GM12872 (cell line): ENCODE data around the gene GCDH.

ENCODE experiments used
- TF ChIP-seq, protein P1 (sequence below): IDR thresholded peaks from 3 replicates; pipeline ENCODE4 v1.5.1; 2011; ENCODE audit warnings: low read depth, mild to moderate bottlenecking, low read length, moderate library complexity; ENCODE audit not compliant: insufficient read depth

GCDH gene

DNA sequence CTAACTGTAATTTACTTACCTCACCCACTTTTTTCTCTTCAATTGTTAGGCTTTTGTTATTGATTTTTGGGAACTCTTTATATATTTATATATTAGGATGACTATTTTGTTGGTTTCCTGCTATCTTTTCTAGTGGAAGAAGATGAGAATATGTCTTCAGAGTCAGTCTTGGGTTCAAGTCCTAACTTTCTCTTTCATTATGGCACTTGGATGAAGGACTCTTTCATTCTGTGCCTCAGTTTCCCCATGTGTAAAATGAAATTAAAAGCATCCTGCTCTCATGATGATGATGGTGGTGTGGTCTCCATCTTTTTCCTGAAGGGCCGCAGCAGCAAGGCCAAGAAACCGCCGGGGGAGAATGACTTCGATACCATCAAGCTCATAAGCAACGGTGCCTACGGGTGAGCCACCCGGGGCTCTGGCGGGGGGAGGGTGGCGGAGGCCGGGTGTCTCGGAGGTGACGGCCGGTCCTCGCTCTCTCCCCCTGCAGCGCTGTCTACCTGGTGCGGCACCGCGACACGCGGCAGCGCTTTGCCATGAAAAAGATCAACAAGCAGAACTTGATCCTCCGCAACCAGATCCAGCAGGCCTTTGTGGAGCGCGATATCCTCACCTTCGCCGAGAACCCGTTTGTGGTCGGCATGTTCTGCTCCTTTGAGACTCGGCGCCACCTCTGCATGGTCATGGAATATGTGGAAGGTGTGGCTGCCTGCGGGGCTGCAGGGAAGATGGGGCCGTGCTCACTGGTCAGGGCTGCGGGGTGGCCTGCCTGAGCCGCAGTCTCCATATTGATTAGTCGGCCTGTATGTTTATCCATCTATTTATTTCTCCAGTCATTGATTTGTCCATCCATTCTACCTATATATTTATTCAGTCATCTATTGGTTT, 32.7 kb upstream of the GCDH start:
- TF ChIP-seq, protein P1, sequence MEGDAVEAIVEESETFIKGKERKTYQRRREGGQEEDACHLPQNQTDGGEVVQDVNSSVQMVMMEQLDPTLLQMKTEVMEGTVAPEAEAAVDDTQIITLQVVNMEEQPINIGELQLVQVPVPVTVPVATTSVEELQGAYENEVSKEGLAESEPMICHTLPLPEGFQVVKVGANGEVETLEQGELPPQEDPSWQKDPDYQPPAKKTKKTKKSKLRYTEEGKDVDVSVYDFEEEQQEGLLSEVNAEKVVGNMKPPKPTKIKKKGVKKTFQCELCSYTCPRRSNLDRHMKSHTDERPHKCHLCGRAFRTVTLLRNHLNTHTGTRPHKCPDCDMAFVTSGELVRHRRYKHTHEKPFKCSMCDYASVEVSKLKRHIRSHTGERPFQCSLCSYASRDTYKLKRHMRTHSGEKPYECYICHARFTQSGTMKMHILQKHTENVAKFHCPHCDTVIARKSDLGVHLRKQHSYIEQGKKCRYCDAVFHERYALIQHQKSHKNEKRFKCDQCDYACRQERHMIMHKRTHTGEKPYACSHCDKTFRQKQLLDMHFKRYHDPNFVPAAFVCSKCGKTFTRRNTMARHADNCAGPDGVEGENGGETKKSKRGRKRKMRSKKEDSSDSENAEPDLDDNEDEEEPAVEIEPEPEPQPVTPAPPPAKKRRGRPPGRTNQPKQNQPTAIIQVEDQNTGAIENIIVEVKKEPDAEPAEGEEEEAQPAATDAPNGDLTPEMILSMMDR = no peak

GRCh38 chr19:12859546-12859945, 31.4 kb upstream of the GCDH start:
- TF ChIP-seq, protein P1 = no peak

GRCh38 chr19:12864143-12864542, 26.8 kb upstream of the GCDH start:
- TF ChIP-seq, protein P1 = no peak

DNA sequence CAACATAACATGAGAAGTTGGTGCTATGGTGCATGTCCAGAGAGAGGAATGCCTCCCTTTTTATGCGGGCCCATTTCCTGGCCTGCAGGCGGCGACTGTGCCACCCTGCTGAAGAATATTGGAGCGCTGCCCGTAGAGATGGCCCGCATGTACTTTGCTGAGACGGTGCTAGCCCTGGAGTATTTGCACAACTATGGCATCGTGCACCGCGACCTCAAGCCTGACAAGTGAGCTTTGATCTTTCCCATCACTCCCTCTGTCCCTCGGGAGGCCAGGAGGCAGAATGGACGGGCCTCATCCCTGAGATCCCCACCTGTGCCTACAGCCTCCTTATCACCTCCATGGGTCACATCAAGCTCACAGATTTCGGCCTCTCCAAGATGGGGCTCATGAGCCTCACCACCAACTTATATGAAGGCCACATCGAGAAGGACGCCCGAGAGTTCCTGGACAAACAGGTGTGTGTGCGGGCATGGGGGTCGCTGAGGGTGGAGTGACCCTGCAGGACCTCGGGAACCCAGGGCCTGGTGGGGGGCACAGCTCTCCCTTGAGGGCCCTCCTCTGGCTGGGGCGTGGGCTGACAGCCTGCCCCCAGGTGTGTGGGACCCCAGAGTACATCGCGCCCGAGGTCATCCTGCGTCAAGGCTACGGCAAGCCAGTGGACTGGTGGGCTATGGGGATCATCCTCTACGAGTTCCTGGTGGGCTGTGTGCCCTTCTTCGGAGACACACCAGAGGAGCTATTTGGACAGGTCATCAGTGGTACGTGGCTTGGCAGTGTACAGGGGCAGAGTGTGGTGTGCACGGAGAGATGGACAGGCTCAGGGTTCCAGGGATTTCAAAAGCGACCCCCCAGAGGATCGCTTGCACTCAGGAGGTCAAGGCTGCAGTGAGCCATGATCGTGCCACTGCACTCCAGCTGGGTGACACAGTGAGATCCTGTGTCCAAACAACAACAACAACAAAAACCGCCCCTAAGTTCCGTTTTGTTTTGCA, 25.9 kb upstream of the GCDH start:
- TF ChIP-seq, protein P1 = no peak

- TF ChIP-seq, protein P1 = no peak
These were observed 25.1 kb upstream of the GCDH start for GRCh38 chr19:12865746-12866415.

GRCh38 chr19:12866416-12867119, 24.4 kb upstream of the GCDH start:
- TF ChIP-seq, protein P1 = no peak
